PC-9 (cell line): Measurements from ENCODE around the gene PLEKHA5. TPM values are rescaled to one million over a fixed set of nuclear protein-coding genes. Genes with fewer than 3 reads are reported as not detected.

Source experiments
- BruUV-seq: library from RNA; stranded (reverse); fragments of 400-500 nt; replicated peaks from 2 replicates; lab custom pipeline; 2021; lab: Mats Ljungman, UMichigan
- CTCF ChIA-PET: fragments of 300-600 bp; sonication (Branson Sonifier 250); formaldehyde crosslinking; loops from one replicate; lab custom pipeline; 2022; ENCODE audit warnings: antibody characterized with exemption; lab: Charles Lee
- POLR2A ChIA-PET: fragments of 300-600 bp; sonication (Branson Sonifier 250); formaldehyde crosslinking; loops from one replicate; lab custom pipeline; 2022; ENCODE audit warnings: antibody characterized with exemption; ENCODE audit not compliant: unreplicated experiment; lab: Charles Lee
- DNase-seq, 2 experiments: peaks; one replicate each; pipeline versions ENCODE4 v3.0.0 to v3.0.0-alpha.2; 2015 to 2022; ENCODE audit warnings: mixed read lengths in 1 of 2
- H2AFZ ChIP-seq: fragments of 200-600 bp; sonication (generic); 2 replicates; pipeline ENCODE4 v1.8.1; 2017; ENCODE audit warnings: antibody characterized with exemption
- H3F3A ChIP-seq: fragments of 200-600 bp; sonication (generic); 2 replicates; pipeline ENCODE4 v1.8.1; 2017; ENCODE audit warnings: antibody characterized with exemption, mild to moderate bottlenecking, low read depth; ENCODE audit not compliant: insufficient read depth
- H3K27ac ChIP-seq: fragments of 200-600 bp; sonication (generic); 2 replicates; pipeline ENCODE4 v1.6.1; 2016; ENCODE audit warnings: mixed run types
- H3K27me3 ChIP-seq: fragments of 200-600 bp; sonication (generic); 2 replicates; pipeline ENCODE4 v1.6.1; 2016; ENCODE audit warnings: low read depth, mixed run types; ENCODE audit not compliant: insufficient read depth
- H3K36me3 ChIP-seq: fragments of 200-600 bp; sonication (generic); 2 replicates; pipeline ENCODE4 v1.6.1; 2016; ENCODE audit warnings: low read depth, mixed run types
- H3K4me1 ChIP-seq: fragments of 200-600 bp; sonication (generic); replicated peaks from 2 replicates; pipeline ENCODE4 v1.6.1; 2016; ENCODE audit warnings: mixed run types; ENCODE audit not compliant: insufficient read depth
- H3K4me2 ChIP-seq: fragments of 200-600 bp; sonication (generic); 2 replicates; pipeline ENCODE4 v1.6.1; 2017; ENCODE audit warnings: mixed run types
- H3K4me3 ChIP-seq: fragments of 200-600 bp; sonication (generic); 2 replicates; pipeline ENCODE4 v1.6.1; 2016; ENCODE audit warnings: mixed run types
- H3K79me2 ChIP-seq: fragments of 200-600 bp; sonication (generic); 2 replicates; pipeline ENCODE4 v1.6.1; 2017; ENCODE audit warnings: low read depth, mixed run types
- H3K9me2 ChIP-seq: fragments of 200-600 bp; sonication (generic); 2 replicates; pipeline ENCODE4 v1.8.1; 2017; ENCODE audit warnings: mild to moderate bottlenecking; ENCODE audit not compliant: insufficient read depth
- H3K9me3 ChIP-seq: fragments of 200-600 bp; sonication (generic); 2 replicates; pipeline ENCODE4 v1.8.1; 2016; ENCODE audit warnings: low read depth; ENCODE audit not compliant: insufficient read depth
- H4K20me1 ChIP-seq: fragments of 200-600 bp; sonication (generic); 2 replicates; pipeline ENCODE4 v1.8.1; 2017; ENCODE audit not compliant: insufficient read depth
- CTCF ChIP-seq: fragments of 200-600 bp; sonication (generic); conservative IDR thresholded peaks from 2 replicates; pipeline ENCODE4 v1.6.1; 2017; ENCODE audit warnings: mixed run types, antibody characterized with exemption, mild to moderate bottlenecking, moderate library complexity
- EZH2 ChIP-seq: fragments of 200-600 bp; sonication (generic); IDR thresholded peaks from 2 replicates; pipeline ENCODE4 v1.8.0; 2017; ENCODE audit warnings: antibody characterized with exemption, low read depth
- intact Hi-C: fragments of 100-400 bp; cut with micrococcal nuclease; formaldehyde crosslinking; loops from one replicate; pipeline ENCODE4 v1.10.0; 2022; ENCODE audit not compliant: unreplicated experiment
- total RNA-seq: library from RNA; stranded (reverse); gene quantifications from 2 replicates; pipeline ENCODE4 v1.2.3, GENCODE V29; 2021

PLEKHA5 gene
- total RNA-seq, 1 experiment from 2014 or later: 54.1 TPM

- intact Hi-C loops: no loop called here
- peaks cover 8% of the 10 kb centered on the region for H3K4me1 ChIP-seq
- H2AFZ ChIP-seq: no peak overlapping the region
- 0 out of 2 replicates have a peak, but pooled peaks cover 4% of the 10 kb centered on the region for H3F3A ChIP-seq
- H3K27ac ChIP-seq: no peak overlapping the region
- no peaks in the 10 kb centered on the region for H3K36me3 ChIP-seq
- BruUV-seq: no TSS peak
- no peaks in the 10 kb centered on the region for H4K20me1 ChIP-seq
- no peaks in the 10 kb centered on the region for H3K9me3 ChIP-seq
- DNase-seq: no peak
- H3K4me2 ChIP-seq: no peak overlapping the region
- ChIA-PET CTCF (no interaction called here), POLR2A (no interaction called here)
- no peaks in the 10 kb centered on the region for H3K9me2 ChIP-seq
- peaks cover 3% of the 10 kb centered on the region; the same call in 1 of the 2 replicates for H3K79me2 ChIP-seq
- TF ChIP-seq EZH2: no peak
- no peak for TF ChIP-seq CTCF
- no peaks in the 10 kb centered on the region for H3K27me3 ChIP-seq
- H3K4me3 ChIP-seq: no peak overlapping the region
These were observed 65.4 kb downstream of the PLEKHA5 start for GRCh38 chr12:19194963-19195362.

GRCh38 chr12:19196959-19197630, 67.6 kb downstream of the PLEKHA5 start:
- Histone ChIP-seq H3K9me2 (no peaks in the 10 kb centered on the region), H3K9me3 (no peaks in the 10 kb centered on the region), H3K4me2 (no peak overlapping the region), H3K27ac (no peak overlapping the region), H4K20me1 (no peaks in the 10 kb centered on the region), H3K4me1 (peaks cover 8% of the 10 kb centered on the region), H2AFZ (no peak overlapping the region), H3K27me3 (no peaks in the 10 kb centered on the region), H3F3A (0 out of 2 replicates have a peak, but pooled peaks cover 4% of the 10 kb centered on the region), H3K79me2 (peaks cover 3% of the 10 kb centered on the region; the same call in 1 of the 2 replicates), H3K36me3 (no peaks in the 10 kb centered on the region), H3K4me3 (no peak overlapping the region)
- ChIA-PET POLR2A (no interaction called here), CTCF (interaction anchor here (1.4 kb wide), 1 partner anchor 11 kb away, joined by 3 read pairs; no protein-coding TSS in a partner anchor)
- TF ChIP-seq CTCF: no peak
- TF ChIP-seq EZH2: no peak
- intact Hi-C loops: no loop called here
- no TSS peak for BruUV-seq
- DNase-seq: no peak

GRCh38 chr12:19198272-19198671, 68.7 kb downstream of the PLEKHA5 start:
- Histone ChIP-seq H3K79me2 (peaks cover 3% of the 10 kb centered on the region; the same call in 1 of the 2 replicates), H3K36me3 (no peaks in the 10 kb centered on the region), H3K9me2 (no peaks in the 10 kb centered on the region), H3K4me1 (peaks cover 8% of the 10 kb centered on the region), H3K4me2 (no peak overlapping the region), H3K9me3 (no peaks in the 10 kb centered on the region), H4K20me1 (no peaks in the 10 kb centered on the region), H3K4me3 (no peak overlapping the region), H3K27me3 (no peaks in the 10 kb centered on the region), H2AFZ (no peak overlapping the region), H3K27ac (no peak overlapping the region), H3F3A (0 out of 2 replicates have a peak, but pooled peaks cover 4% of the 10 kb centered on the region)
- POLR2A ChIA-PET: no interaction called here
- TF ChIP-seq CTCF (no peak), EZH2 (no peak)
- CTCF ChIA-PET: no interaction called here
- intact Hi-C loops: no loop called here
- no TSS peak for BruUV-seq
- peak; percentile 46 to 63 for DNase-seq
